Islet of Langerhans (tissue), 1 donor: ENCODE data around the gene CAD.
"Not testable (repeated sequence)": the region's sequence is repeated elsewhere in the genome, so short reads cannot be mapped to it uniquely, and the experiment has no call there.

Experiments used
- FAIRE-seq: peaks from one replicate; lab custom pipeline; 2011; peaks lifted over from hg19 to GRCh38; lab: Jason Lieb, UNC

CAD gene

GRCh38 chr2:27217173-27218121 lies at the start of gene CAD:
CAD (plus strand) TSS chr2:27217369; CDS start chr2:27217552, 183 bp downstream.
- no peak for FAIRE-seq

- no peak for FAIRE-seq
These were observed 46.4 kb upstream of the CAD start for GRCh38 chr2:27170581-27171337.

DNA sequence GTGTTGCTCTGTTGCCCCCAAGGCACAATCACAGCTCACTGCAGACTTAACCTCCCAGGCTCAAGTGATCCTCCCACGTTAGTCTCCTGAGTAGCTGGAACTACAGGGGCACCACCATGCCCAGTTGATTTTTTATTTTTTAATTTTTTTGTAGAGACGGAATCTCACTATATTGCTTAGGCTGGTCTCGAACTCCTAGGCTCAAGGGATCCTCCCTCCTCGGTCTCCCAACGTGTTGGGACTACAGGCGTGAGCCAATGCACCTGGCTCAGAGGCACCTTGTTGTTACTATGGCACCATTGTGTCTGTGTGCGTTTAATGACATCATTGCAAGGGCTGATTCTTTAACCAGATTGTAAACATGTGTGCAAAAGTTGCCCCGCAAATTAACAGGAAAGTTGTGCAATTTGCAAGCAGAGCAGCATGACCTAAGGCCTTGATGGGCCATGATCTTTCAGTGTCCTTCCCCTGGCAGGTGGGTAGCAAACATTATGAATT lies 45.8 kb upstream of the CAD start:
- no peak for FAIRE-seq

- no peak for FAIRE-seq
These were observed 42.5 kb upstream of the CAD start for GRCh38 chr2:27174638-27175037.

DNA sequence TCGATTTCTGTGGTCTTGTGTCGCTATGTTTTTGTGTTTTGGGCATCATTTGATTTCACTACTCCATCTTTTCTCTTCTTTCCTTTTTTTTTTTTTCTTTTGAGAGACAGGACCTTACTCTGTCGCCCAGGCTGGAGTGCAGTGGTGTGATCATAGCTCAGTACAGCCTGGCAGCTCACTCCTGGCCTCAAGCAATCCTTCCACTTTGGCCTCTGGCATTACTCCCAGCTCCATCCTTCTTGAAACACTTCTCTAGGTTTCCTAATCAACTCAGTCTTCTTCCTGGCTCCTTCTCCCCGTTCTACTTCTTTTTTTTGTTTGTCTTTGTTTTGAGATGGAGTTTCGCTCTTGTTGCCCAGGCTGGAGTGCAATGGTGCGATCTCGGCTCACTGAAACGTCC lies 41.8 kb upstream of the CAD start:
- no peak for FAIRE-seq

DNA sequence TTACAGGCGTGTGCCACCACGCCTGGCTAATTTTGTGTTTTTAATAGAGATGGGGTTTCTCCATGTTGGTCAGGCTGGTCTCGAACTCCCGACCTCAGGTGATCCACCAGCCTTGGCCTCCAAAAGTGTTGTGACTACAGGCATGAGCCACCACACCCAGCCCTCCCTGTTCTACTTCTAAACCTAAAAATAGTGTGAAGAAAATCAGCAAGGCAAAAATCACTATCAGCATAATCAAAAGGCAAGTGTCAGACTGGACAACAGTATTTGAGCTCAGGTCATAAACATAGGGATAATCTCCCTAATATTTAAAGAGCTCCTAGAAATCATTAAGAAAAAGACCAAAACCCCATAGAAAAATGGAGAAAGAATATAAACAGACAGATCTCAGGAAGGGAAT lies 41.4 kb upstream of the CAD start:
- not testable (repeated sequence) for FAIRE-seq

GRCh38 chr2:27177441-27178351 lies 39.5 kb upstream of the CAD start:
- no peak for FAIRE-seq

GRCh38 chr2:27178469-27178868 lies 38.7 kb upstream of the CAD start:
- no peak for FAIRE-seq

GRCh38 chr2:27179344-27180000 lies 37.7 kb upstream of the CAD start:
- FAIRE-seq = no peak

DNA sequence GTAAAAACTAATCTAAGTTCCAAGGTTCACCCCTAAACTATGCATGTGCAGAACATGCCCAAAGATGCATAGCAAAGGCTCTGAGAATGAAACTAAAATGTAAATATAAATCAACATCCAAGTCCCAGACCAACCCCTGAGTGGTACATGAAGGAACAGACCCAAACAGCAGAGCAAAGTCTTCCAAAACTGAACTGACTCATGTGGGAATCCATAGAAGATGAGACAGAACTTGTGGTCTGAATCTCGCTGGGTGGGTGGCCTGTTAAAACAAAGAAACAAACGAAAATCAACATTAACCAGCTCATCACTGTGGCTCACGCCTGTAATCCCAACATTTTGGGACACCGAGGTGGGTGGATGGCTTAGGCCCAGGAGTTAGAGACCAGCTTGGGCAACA lies 34.8 kb upstream of the CAD start:
- no peak for FAIRE-seq

DNA sequence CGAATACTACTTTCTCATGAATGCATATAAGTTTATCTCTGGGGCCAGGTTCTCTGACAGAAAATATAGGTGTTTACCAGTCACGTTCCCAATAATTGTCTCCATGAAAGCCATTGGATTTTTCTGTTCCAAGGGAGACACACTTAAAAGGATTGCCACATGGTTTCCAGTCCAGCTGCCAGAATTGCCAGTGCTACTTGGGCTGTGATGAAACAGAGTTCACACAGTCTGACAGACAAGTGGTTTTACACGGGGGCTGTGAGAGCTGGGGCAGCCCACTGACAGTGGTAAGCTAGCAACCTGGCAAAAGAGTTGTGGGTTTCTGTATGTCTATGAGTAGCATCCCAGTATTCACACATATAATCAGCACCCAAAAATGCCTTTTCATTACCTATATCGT lies 33.1 kb upstream of the CAD start:
- no peak for FAIRE-seq

GRCh38 chr2:27185331-27186026 lies 31.7 kb upstream of the CAD start:
- no peak for FAIRE-seq

DNA sequence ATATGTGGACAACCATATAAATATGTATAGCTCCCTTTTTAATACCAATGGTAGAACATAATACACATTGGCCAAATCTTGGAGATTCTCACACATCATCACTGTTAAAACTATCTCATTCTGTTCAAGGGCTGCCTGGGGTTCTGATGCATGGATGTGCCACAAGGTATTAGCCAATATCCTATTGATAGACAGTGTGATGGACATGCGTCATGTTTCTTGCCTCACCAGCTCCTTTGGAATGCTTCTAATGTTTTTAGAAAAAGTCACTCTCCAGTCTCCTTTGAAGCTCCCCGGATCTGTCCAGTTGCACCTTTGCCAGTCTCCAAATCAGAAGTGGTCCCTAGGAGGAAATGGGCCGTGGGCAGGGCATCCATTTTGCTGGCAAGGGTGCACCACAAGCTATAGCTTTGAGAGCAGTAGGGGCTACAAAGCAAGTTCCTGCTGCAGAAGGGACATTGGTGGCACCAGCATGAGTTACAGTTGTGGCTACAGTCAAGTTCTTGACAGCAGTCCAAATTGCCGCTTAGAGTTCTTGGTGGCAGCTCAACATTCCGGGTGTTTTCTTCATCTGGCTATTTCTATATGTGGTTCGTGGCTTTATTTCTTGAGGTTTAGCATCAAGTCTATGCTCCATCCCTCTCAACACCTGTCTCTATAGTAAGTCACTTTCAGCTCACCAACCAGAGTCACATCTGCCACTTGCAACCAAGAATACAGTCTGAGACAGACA lies 30.4 kb upstream of the CAD start:
- no peak for FAIRE-seq

- no peak for FAIRE-seq
These were observed 27.2 kb upstream of the CAD start for GRCh38 chr2:27189989-27190388.

- FAIRE-seq = no peak
These were observed 25.9 kb upstream of the CAD start for GRCh38 chr2:27191070-27191829.

DNA sequence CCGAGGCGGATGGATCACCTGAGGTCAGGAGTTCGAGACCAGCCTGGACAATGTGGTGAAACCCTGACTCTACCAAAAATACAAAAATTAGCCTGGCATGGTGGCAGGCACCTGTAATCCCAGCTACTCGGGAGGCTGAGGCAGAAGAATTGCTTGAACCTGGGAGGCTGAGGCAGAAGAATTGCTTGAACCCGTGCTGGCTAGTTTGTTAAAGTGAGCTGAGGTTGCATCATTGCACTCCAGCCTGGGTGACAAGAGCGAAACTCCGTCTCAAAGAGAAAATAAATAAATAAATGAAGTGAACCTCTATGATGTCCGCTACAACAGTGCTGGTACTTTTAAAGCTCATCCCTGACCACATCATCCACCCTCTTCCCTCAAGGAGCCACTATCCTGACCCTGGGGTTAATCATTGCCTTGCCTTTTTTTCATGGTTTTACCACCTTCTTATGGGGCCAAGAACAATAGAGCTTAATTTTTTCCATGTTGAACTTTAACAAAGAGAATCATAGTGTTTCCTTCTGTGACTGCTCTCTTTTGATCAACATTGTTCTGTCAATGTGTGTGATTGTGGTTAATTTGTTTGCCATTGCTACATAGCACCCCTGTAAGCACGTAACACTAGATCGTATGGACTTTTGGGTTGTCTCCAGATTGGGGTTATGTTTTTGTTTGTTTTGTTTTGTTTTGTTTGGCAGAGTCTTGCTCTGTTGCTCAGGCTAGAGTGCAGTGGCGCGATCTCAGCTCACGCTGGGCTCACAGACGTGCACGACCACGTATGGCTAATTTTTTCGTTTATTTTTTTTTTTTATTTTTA lies 22.4 kb upstream of the CAD start:
- FAIRE-seq = no peak

GRCh38 chr2:27195799-27196198 lies 21.4 kb upstream of the CAD start:
- FAIRE-seq = not testable (repeated sequence)

DNA sequence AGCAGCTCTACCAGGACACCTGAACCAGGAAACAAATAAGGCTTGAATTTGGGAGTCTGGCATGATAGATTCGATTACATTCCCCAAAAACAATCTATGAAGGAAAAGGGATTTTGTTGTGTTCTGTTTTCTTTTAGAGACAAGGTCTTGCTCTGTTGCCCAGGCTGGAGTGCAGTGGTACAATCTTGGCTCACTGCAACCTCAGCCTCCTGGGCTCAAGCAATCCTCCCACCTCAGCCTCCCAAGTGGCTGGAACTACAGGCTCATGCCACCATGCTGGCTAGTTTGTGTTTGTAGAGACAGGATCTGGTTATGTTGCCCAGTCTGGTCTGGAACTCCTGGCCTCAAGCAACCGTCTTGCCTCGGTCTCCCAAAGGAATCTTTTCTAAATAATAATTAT lies 19.1 kb upstream of the CAD start:
- FAIRE-seq = not testable (repeated sequence)

DNA sequence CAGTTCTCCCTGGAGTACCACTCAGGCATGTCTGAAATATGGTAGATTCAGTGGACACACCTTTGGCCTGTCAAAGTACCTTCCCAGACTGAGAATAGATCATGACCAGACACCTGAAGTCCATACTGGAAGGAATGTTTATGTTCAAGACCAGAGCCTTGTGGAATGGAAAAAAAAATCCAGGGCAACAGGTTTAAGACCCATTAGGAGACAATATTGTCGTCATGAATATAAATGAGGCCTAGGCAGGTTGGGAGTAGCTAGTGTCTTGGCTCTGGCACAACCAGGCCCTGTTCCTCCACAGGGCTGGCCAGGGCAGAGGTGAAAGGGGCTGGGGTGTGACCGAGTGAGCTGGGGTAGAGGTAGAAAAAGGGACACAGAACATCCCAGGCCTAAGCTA lies 18.5 kb upstream of the CAD start:
- no peak for FAIRE-seq
